PC-3 (cell line): ENCODE data around the gene SANBR.

Source experiments
- CTCF ChIP-seq: fragments of 300-600 bp; sonication (generic); conservative IDR thresholded peaks from 2 replicates; pipeline ENCODE4 v1.5.1; 2017; ENCODE audit warnings: antibody characterized with exemption, low read depth, mild to moderate bottlenecking, low read length
- EZH2 ChIP-seq: fragments of 300-600 bp; sonication (generic); IDR thresholded peaks from one replicate; pipeline ENCODE4 v1.6.1; 2017; ENCODE audit warnings: antibody characterized with exemption, mild to moderate bottlenecking, low read length; ENCODE audit not compliant: unreplicated experiment
- EZH2phosphoT487 ChIP-seq: fragments of 300-600 bp; sonication (generic); IDR thresholded peaks from 2 replicates; pipeline ENCODE4 v1.6.1; 2018; ENCODE audit warnings: mild to moderate bottlenecking, antibody characterized with exemption, low read length, borderline replicate concordance

- no peak for TF ChIP-seq EZH2
- TF ChIP-seq CTCF: no peak
- TF ChIP-seq EZH2phosphoT487: no peak
Measured at GRCh38 chr2:61023670-61024069, 42.0 kb upstream of the SANBR start.
